HCT116 (cell line): ENCODE data around the gene CLDN2.

Experiments used
- ATF3 ChIP-seq: IDR thresholded peaks from 2 replicates; pipeline ENCODE4 v1.6.1; 2012
- CTCF ChIP-seq, 3 experiments: fragments of 200-600 bp in 1 of 3; sonication (generic) in 1 of 3; IDR thresholded peaks in 2 of 3; conservative IDR thresholded peaks in 1 of 3; 2 replicates each; pipeline ENCODE4 v1.5.1; 2012 to 2017; ENCODE audit warnings: low read depth in 2 of 3, low read length in 2 of 3, antibody characterized with exemption in 1 of 3, borderline replicate concordance in 1 of 3, control low read depth in 1 of 3, mild to moderate bottlenecking in 1 of 3, mixed read lengths in 1 of 3, mixed run types in 1 of 3, moderate library complexity in 1 of 3; ENCODE audit not compliant: insufficient read depth in 1 of 3
- EZH2 ChIP-seq: fragments of 200-600 bp; sonication (generic); IDR thresholded peaks from 2 replicates; pipeline ENCODE4 v1.6.1; 2017; ENCODE audit warnings: antibody characterized with exemption, mixed run types
- EZH2phosphoT487 ChIP-seq: fragments of 200-600 bp; IDR thresholded peaks from 2 replicates; pipeline ENCODE4 v1.6.1; 2018; ENCODE audit warnings: antibody characterized with exemption, borderline replicate concordance
- FOSL1 ChIP-seq: IDR thresholded peaks from 2 replicates; pipeline ENCODE4 v1.6.1; 2012; ENCODE audit warnings: low read depth
- JUND ChIP-seq: IDR thresholded peaks from 2 replicates; pipeline ENCODE4 v1.6.1; 2012
- MAX ChIP-seq: IDR thresholded peaks from 2 replicates; pipeline ENCODE4 v1.6.1; 2012
- POLR2A ChIP-seq: IDR thresholded peaks from 2 replicates; pipeline ENCODE4 v1.7.0; 2011; ENCODE audit warnings: borderline replicate concordance; ENCODE audit not compliant: insufficient read depth, insufficient read length; ENCODE audit errors: extremely low read depth
- POLR2AphosphoS5 ChIP-seq: IDR thresholded peaks from 2 replicates; pipeline ENCODE4 v1.6.1; 2011; ENCODE audit warnings: mild to moderate bottlenecking, low read depth, low read length, moderate library complexity
- RAD21 ChIP-seq: IDR thresholded peaks from 2 replicates; pipeline ENCODE4 v1.6.1; 2012; ENCODE audit warnings: low read depth, mild to moderate bottlenecking
- TCF7L2 ChIP-seq: IDR thresholded peaks from 2 replicates; pipeline ENCODE4 v1.7.0; 2011; ENCODE audit warnings: borderline replicate concordance, inconsistent platforms; ENCODE audit not compliant: insufficient read depth, insufficient read length; ENCODE audit errors: extremely low read depth
- YY1 ChIP-seq: IDR thresholded peaks from 2 replicates; pipeline ENCODE4 v1.6.1; 2011; ENCODE audit warnings: low read length, low read depth, moderate library complexity, mild to moderate bottlenecking; ENCODE audit not compliant: insufficient replicate concordance; ENCODE audit errors: extremely low read depth
- TF ChIP-seq, protein P1 (sequence below): IDR thresholded peaks from 2 replicates; pipeline ENCODE4 v1.6.1; 2012; ENCODE audit warnings: low read depth

DNA sequence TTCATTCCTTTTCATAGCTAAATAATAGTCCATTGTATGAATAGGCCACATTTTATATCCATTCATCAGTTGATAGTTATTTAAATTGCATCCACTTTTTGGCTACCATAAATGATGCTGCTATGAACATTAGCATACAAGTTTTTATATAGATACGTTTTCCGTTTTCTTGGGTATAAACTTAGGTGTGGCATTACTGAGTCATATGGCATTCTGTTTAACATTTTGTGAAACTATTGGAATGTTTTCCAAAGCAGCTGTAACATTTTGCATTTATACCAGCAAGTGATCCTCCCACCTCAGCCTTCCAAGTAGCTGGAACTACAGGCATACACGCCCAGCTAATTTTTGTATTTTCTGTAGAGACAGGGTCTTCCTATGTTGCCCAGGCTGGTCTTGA, 26.3 kb downstream of the CLDN2 start:
- TF ChIP-seq POLR2A (no peak), CTCF (IDR thresholded peaks at IDR 0.05 in 2 of 3, conservative IDR thresholded peaks at IDR 0.05 in 1 of 3; ENCODE audit: borderline replicate concordance in 1 of 3, insufficient read depth in 1 of 3, low read depth in 2 of 3, low read length in 2 of 3) (no peak), ATF3 (no peak), POLR2AphosphoS5 (no peak), EZH2 (no peak), JUND (no peak), RAD21 (no peak), YY1 (no peak), MAX (no peak), FOSL1 (no peak), EZH2phosphoT487 (no peak), TCF7L2 (no peak)
- TF ChIP-seq, protein P1, sequence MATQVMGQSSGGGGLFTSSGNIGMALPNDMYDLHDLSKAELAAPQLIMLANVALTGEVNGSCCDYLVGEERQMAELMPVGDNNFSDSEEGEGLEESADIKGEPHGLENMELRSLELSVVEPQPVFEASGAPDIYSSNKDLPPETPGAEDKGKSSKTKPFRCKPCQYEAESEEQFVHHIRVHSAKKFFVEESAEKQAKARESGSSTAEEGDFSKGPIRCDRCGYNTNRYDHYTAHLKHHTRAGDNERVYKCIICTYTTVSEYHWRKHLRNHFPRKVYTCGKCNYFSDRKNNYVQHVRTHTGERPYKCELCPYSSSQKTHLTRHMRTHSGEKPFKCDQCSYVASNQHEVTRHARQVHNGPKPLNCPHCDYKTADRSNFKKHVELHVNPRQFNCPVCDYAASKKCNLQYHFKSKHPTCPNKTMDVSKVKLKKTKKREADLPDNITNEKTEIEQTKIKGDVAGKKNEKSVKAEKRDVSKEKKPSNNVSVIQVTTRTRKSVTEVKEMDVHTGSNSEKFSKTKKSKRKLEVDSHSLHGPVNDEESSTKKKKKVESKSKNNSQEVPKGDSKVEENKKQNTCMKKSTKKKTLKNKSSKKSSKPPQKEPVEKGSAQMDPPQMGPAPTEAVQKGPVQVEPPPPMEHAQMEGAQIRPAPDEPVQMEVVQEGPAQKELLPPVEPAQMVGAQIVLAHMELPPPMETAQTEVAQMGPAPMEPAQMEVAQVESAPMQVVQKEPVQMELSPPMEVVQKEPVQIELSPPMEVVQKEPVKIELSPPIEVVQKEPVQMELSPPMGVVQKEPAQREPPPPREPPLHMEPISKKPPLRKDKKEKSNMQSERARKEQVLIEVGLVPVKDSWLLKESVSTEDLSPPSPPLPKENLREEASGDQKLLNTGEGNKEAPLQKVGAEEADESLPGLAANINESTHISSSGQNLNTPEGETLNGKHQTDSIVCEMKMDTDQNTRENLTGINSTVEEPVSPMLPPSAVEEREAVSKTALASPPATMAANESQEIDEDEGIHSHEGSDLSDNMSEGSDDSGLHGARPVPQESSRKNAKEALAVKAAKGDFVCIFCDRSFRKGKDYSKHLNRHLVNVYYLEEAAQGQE: no peak
